Upper lobe of left lung (tissue), 6 donors: ENCODE results near the gene GRB7. TPM values are rescaled to one million over a fixed set of nuclear protein-coding genes. Genes with fewer than 3 reads are reported as not detected.
"Not testable (repeated sequence)": the region's sequence is repeated elsewhere in the genome, so short reads cannot be mapped to it uniquely, and the experiment has no call there.

Source experiments
- ATAC-seq, 2 donors: fragments of 200-7000 bp; cut with Tn5 transposase; one replicate each; pipeline ENCODE4 v1.9.1; 2022; ENCODE audit warnings: mild to moderate bottlenecking in 2 of 2, moderate library complexity in 2 of 2; ENCODE audit not compliant: low FRiP score in 2 of 2
- DNase-seq, 2 donors: peaks; one replicate each; pipeline ENCODE4 v3.0.0-alpha.2; 2019 to 2020
- H3K27ac ChIP-seq, 4 donors: fragments of 200-600 bp; sonication (generic); one replicate each; pipeline ENCODE4 v1.5.1; 2016 to 2019
- H3K27me3 ChIP-seq, 4 donors: fragments of 200-600 bp; sonication (generic); one replicate each; pipeline ENCODE4 v1.5.1; 2017 to 2019
- H3K36me3 ChIP-seq, 4 donors: fragments of 200-600 bp; sonication (generic); one replicate each; pipeline ENCODE4 v1.5.1; 2016 to 2019
- H3K4me1 ChIP-seq, 4 donors: fragments of 200-600 bp; sonication (generic); one replicate each; pipeline ENCODE4 v1.5.1; 2018 to 2019
- H3K4me3 ChIP-seq, 4 donors: fragments of 200-600 bp; sonication (generic); one replicate each; pipeline ENCODE4 v1.5.1; 2017 to 2019; ENCODE audit warnings: mild to moderate bottlenecking in 2 of 4, moderate library complexity in 1 of 4
- H3K9me3 ChIP-seq, 4 donors: fragments of 200-600 bp; sonication (generic); one replicate each; pipeline ENCODE4 v1.5.1; 2018 to 2019
- EP300 ChIP-seq, 4 donors: sonication (generic); formaldehyde crosslinking; IDR thresholded peaks; one replicate each; pipeline ENCODE4 v1.5.1; 2017; ENCODE audit warnings: antibody characterized with exemption in 4 of 4, control low read depth in 2 of 4
- POLR2A ChIP-seq, 4 donors: fragments of 450-650 bp; IDR thresholded peaks; one replicate each; pipeline ENCODE4 v1.5.1; 2016 to 2017; ENCODE audit warnings: antibody characterized with exemption in 4 of 4, mild to moderate bottlenecking in 2 of 4
- POLR2AphosphoS5 ChIP-seq, 2 donors: sonication (generic); formaldehyde crosslinking; IDR thresholded peaks; one replicate each; pipeline ENCODE4 v1.5.1; 2017; ENCODE audit warnings: antibody characterized with exemption in 2 of 2
- WGBS, 2 donors: methylation state at CpG; one replicate each; pipeline ENCODE4 v1.1.5; 2017 to 2018; 5-methylcytosine and 5-hydroxymethylcytosine counted together
- total RNA-seq, 6 donors: library from RNA; depleted of rRNA in 4 of 6; stranded (reverse); fragments of >200 nt in 4 of 6; gene quantifications; one replicate each; pipeline versions ENCODE4 v1.1.0 to v1.2.1, GENCODE V29; 2016 to 2021
- TF ChIP-seq, protein P1 (sequence below), 6 experiments: fragments of 450-650 bp in 4 of 6; fragments of 200-600 bp in 2 of 6; sonication (generic) in 2 of 6; IDR thresholded peaks; one replicate each; pipeline ENCODE4 v1.5.1; 2016 to 2019; ENCODE audit warnings: antibody characterized with exemption in 6 of 6
- donor health status: DM: no; HTN: no; CAD: no; lungs with moderate emphysema.
- donor health status: DM: no; HTN: yes; CAD: no; lungs with severe emphysema.

GRB7 gene
- total RNA-seq, 6 donors from 2014 or later, result 19.9 to 82.8 (median 31.1) TPM

DNA sequence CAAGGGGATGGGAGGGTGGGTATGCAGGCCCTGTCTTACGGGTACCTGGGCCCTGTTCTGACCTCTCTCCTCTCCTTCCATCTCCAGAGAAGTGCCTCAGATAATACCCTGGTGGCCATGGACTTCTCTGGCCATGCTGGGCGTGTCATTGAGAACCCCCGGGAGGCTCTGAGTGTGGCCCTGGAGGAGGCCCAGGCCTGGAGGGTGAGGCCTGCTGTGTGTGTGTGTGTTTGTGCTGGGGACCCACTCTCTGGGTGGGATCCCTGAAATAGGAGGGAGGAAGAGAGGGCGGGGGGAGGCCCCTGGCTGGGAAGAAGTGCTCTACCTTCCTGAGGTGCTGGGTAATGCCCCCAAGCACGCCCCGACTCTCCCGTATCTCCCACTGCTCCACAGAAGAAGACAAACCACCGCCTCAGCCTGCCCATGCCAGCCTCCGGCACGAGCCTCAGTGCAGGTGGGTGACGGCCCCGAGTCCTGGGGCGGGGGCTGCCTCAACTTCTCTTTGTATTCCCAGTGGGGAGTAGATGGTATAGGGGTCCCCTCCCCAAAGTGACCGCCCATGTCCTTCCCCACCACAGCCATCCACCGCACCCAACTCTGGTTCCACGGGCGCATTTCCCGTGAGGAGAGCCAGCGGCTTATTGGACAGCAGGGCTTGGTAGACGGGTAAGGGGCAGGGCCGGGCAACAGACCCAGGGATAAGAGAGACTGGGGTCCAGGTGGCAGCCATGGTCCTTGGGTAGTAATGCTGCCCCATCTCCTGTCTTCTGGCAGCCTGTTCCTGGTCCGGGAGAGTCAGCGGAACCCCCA lies 7.8 kb downstream of the GRB7 start:
- TF ChIP-seq, protein P1, sequence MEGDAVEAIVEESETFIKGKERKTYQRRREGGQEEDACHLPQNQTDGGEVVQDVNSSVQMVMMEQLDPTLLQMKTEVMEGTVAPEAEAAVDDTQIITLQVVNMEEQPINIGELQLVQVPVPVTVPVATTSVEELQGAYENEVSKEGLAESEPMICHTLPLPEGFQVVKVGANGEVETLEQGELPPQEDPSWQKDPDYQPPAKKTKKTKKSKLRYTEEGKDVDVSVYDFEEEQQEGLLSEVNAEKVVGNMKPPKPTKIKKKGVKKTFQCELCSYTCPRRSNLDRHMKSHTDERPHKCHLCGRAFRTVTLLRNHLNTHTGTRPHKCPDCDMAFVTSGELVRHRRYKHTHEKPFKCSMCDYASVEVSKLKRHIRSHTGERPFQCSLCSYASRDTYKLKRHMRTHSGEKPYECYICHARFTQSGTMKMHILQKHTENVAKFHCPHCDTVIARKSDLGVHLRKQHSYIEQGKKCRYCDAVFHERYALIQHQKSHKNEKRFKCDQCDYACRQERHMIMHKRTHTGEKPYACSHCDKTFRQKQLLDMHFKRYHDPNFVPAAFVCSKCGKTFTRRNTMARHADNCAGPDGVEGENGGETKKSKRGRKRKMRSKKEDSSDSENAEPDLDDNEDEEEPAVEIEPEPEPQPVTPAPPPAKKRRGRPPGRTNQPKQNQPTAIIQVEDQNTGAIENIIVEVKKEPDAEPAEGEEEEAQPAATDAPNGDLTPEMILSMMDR (IDR thresholded peaks at IDR 0.05), result no peak
- TF ChIP-seq POLR2A (IDR thresholded peaks at IDR 0.05) (no peak), POLR2AphosphoS5 (IDR thresholded peaks at IDR 0.05) (no peak), EP300 (IDR thresholded peaks at IDR 0.05) (no peak)
- H3K27ac ChIP-seq, result no peak overlapping the region
- H3K9me3 ChIP-seq, result no peaks in the 10 kb centered on the region
- H3K27me3 ChIP-seq, result peaks cover 0 to 2% (median under 1%) of the 10 kb centered on the region in 4 donors
- no peak for DNase-seq
- 94 to 97% methylated on average over 16 to 23 of the region's 23 CpGs for WGBS, 2 donors
- peaks cover 0 to 16% (median 3%) of the 10 kb centered on the region in 4 donors for H3K36me3 ChIP-seq
- H3K4me1 ChIP-seq, result peaks cover 0 to 10% (median 6%) of the 10 kb centered on the region in 4 donors
- H3K4me3 ChIP-seq, result no peak overlapping the region
- ATAC-seq, result no peak

- Histone ChIP-seq H3K27me3 (no peaks in the 10 kb centered on the region), H3K4me1 (peaks cover 0 to 4% (median 2%) of the 10 kb centered on the region in 4 donors), H3K36me3 (peaks cover 0 to 16% (median 3%) of the 10 kb centered on the region in 4 donors), H3K4me3 (no peak overlapping the region), H3K9me3 (no peaks in the 10 kb centered on the region), H3K27ac (no peak overlapping the region)
- TF ChIP-seq, protein P1 (IDR thresholded peaks at IDR 0.05), result no peak
- TF ChIP-seq POLR2AphosphoS5 (IDR thresholded peaks at IDR 0.05) (no peak), POLR2A (IDR thresholded peaks at IDR 0.05) (no peak), EP300 (IDR thresholded peaks at IDR 0.05) (no peak)
- no peak for DNase-seq
- 91 to 97% methylated on average over 6 to 7 of the region's 7 CpGs for WGBS, 2 donors
- no peak for ATAC-seq
Observed at GRCh38 chr17:39746145-39746461, 8.4 kb downstream of the GRB7 start.

DNA sequence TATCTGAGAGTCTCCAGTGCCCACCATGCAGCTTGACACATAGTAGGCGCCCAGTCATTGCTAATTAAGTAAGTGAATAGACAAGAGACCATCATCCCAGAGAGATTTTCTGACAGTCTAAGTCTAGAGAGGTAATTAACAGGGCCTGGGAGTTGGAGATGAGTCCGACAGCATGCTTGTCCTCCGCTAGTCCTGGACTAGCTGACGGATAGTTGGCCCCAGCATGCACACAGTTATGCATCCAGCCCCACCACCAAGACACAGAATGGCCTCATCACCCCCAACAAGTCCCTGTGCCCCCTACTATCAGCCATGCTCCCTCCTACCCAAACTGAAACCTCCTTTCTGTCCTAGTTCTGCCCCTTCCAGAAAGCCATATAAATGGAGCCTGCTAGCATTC lies 10.0 kb downstream of the GRB7 start:
- TF ChIP-seq POLR2A (IDR thresholded peaks at IDR 0.05), result no peak
- TF ChIP-seq, protein P1 (IDR thresholded peaks at IDR 0.05), result no peak
- no peak for TF ChIP-seq EP300 (IDR thresholded peaks at IDR 0.05)
- no peak for TF ChIP-seq POLR2AphosphoS5 (IDR thresholded peaks at IDR 0.05)
- H3K9me3 ChIP-seq, result no peaks in the 10 kb centered on the region
- no peak for ATAC-seq
- no peak overlapping the region for H3K4me3 ChIP-seq
- no peak for DNase-seq
- WGBS, 2 donors, result 95 to 100% methylated on average over 3 to 4 of the region's 4 CpGs
- H3K27ac ChIP-seq, result no peak overlapping the region
- H3K27me3 ChIP-seq, result no peaks in the 10 kb centered on the region
- H3K36me3 ChIP-seq, result peaks cover 0 to 16% (median 3%) of the 10 kb centered on the region in 4 donors
- peaks cover 0 to under 1% (median 0%) of the 10 kb centered on the region in 4 donors for H3K4me1 ChIP-seq

GRCh38 chr17:39748444-39749034 lies 10.8 kb downstream of the GRB7 start:
- not testable (repeated sequence) for H3K27ac ChIP-seq, ATAC-seq, DNase-seq, H3K9me3 ChIP-seq, H3K4me3 ChIP-seq, H3K4me1 ChIP-seq, H3K27me3 ChIP-seq
- WGBS, 2 donors, result 91 to 92% methylated on average over 8 of the region's 8 CpGs
- H3K36me3 ChIP-seq, result peaks cover 0 to 16% (median 3%) of the 10 kb centered on the region in 4 donors

GRCh38 chr17:39750131-39751015 lies 12.6 kb downstream of the GRB7 start:
- H3K9me3 ChIP-seq, result no peaks in the 10 kb centered on the region
- peaks cover 0 to 6% (median 1%) of the 10 kb centered on the region in 4 donors for H3K36me3 ChIP-seq
- WGBS, 2 donors, result 74 to 97% methylated on average over 5 to 8 of the region's 9 CpGs
- ATAC-seq (no peak), DNase-seq (peak in 1 of 2 donors; percentile 43)
- peak overlapping the region in 1 of 4 donors; percentile 11 for H3K27ac ChIP-seq
- H3K4me3 ChIP-seq, result no peak overlapping the region
- no peaks in the 10 kb centered on the region for H3K27me3 ChIP-seq
- TF ChIP-seq, protein P1 (IDR thresholded peaks at IDR 0.05), result no peak
- peaks cover 15 to 22% (median 16%) of the 10 kb centered on the region in 4 donors for H3K4me1 ChIP-seq
